H1 (cell line): ENCODE data around the gene EPS8. TPM values are rescaled to one million over a fixed set of nuclear protein-coding genes. Genes with fewer than 3 reads are reported as not detected.

Source experiments
- CTCF ChIA-PET: fragments of 300-600 bp; sonication (Branson Sonifier 250); formaldehyde crosslinking; loops from one replicate; lab custom pipeline; 2021; ENCODE audit not compliant: partially characterized antibody; lab: Charles Lee
- POLR2A ChIA-PET: fragments of 300-600 bp; sonication (Branson Sonifier 250); formaldehyde crosslinking; loops from one replicate; lab custom pipeline; 2021; ENCODE audit warnings: inconsistent platforms; ENCODE audit not compliant: partially characterized antibody; lab: Charles Lee
- DNase-seq, 2 experiments: peaks; one replicate each; pipeline versions ENCODE4 v3.0.0 to v3.0.0-alpha.2; 2010 to 2022; ENCODE audit warnings: low spot score in 2 of 2, low read depth in 1 of 2, mixed read lengths in 1 of 2
- FAIRE-seq: peaks from 2 replicates; lab custom pipeline; 2011; peaks lifted over from hg19 to GRCh38; lab: Jason Lieb, UNC
- H2AFZ ChIP-seq: 2 replicates; pipeline ENCODE4 v1.8.1; 2012; ENCODE audit warnings: low read length, inconsistent platforms
- H2AK5ac ChIP-seq: 2 replicates; pipeline ENCODE4 v1.6.1; 2013; ENCODE audit warnings: low read depth, low read length
- H2BK120ac ChIP-seq: replicated peaks from 2 replicates; pipeline ENCODE3; 2013; ENCODE audit warnings: low read depth, low read length, inconsistent platforms
- H2BK12ac ChIP-seq: 2 replicates; pipeline ENCODE4 v1.6.1; 2013; ENCODE audit warnings: low read depth, low read length
- H2BK15ac ChIP-seq: 2 replicates; pipeline ENCODE4 v1.6.1; 2013; ENCODE audit warnings: low read length
- H2BK20ac ChIP-seq: 2 replicates; pipeline ENCODE4 v1.6.1; 2013; ENCODE audit warnings: low read length
- H2BK5ac ChIP-seq: 2 replicates; pipeline ENCODE4 v1.6.1; 2013; ENCODE audit warnings: low read depth, low read length
- H3K14ac ChIP-seq: 2 replicates; pipeline ENCODE4 v1.6.1; 2013; ENCODE audit warnings: inconsistent platforms; ENCODE audit not compliant: insufficient read length
- H3K18ac ChIP-seq: 2 replicates; pipeline ENCODE4 v1.6.1; 2013; ENCODE audit warnings: low read length; ENCODE audit errors: extremely low read depth
- H3K23ac ChIP-seq: 2 replicates; pipeline ENCODE4 v1.6.1; 2013; ENCODE audit warnings: inconsistent platforms; ENCODE audit not compliant: insufficient read length
- H3K23me2 ChIP-seq: 2 replicates; pipeline ENCODE4 v1.6.1; 2013; ENCODE audit warnings: low read depth, low read length
- H3K27ac ChIP-seq: 2 replicates; pipeline ENCODE4 v1.6.1; 2011; ENCODE audit warnings: low read depth, low read length, inconsistent platforms
- H3K27me3 ChIP-seq, 4 experiments: replicated peaks in 1 of 4; 1 replicate in 1 of 4; 2 replicates in 3 of 4; pipeline versions ENCODE4 v1.6.1 to v1.8.1; 2011 to 2013; ENCODE audit warnings: low read length in 3 of 4, mild to moderate bottlenecking in 3 of 4, inconsistent platforms in 2 of 4, mixed read lengths in 2 of 4, moderate library complexity in 1 of 4; ENCODE audit not compliant: control insufficient read depth in 3 of 4, insufficient read depth in 3 of 4; ENCODE audit errors: extremely low read depth in 1 of 4
- H3K36me3 ChIP-seq, 4 experiments: 2 replicates each; pipeline versions ENCODE4 v1.6.1 to v1.8.1; 2011 to 2013; ENCODE audit warnings: mild to moderate bottlenecking in 4 of 4, low read length in 3 of 4, moderate library complexity in 2 of 4, control low read depth in 1 of 4, inconsistent platforms in 1 of 4; ENCODE audit not compliant: insufficient read depth in 4 of 4, control insufficient read depth in 2 of 4
- H3K4ac ChIP-seq: replicated peaks from 2 replicates; pipeline ENCODE3; 2013; ENCODE audit warnings: low read length, low read depth, mixed read lengths, inconsistent platforms; ENCODE audit not compliant: insufficient read length
- H3K4me1 ChIP-seq, 4 experiments: replicated peaks in 1 of 4; 1 replicate in 1 of 4; 2 replicates in 3 of 4; pipeline versions ENCODE4 v1.6.1 to v1.8.1; 2011 to 2013; ENCODE audit warnings: low read length in 3 of 4, inconsistent platforms in 2 of 4, mixed read lengths in 1 of 4; ENCODE audit not compliant: insufficient read depth in 4 of 4, control insufficient read depth in 3 of 4
- H3K4me2 ChIP-seq, 2 experiments: 2 replicates each; pipeline versions ENCODE4 v1.6.1 to v1.8.1; 2011 to 2013; ENCODE audit warnings: low read depth in 2 of 2, low read length in 2 of 2, control low read depth in 1 of 2, inconsistent platforms in 1 of 2, mild to moderate bottlenecking in 1 of 2; ENCODE audit not compliant: insufficient read depth in 1 of 2
- H3K4me3 ChIP-seq, 4 experiments: fragments of 200-600, 300-600 bp in 1 of 4; sonication (generic), shearing (Covaris generic), sonication (Bioruptor Twin) in 1 of 4; 2 replicates each; pipeline versions ENCODE4 v1.5.1 to v1.8.1; 2011 to 2016; ENCODE audit warnings: low read length in 4 of 4, low read depth in 3 of 4, control low read depth in 2 of 4, inconsistent platforms in 2 of 4, mild to moderate bottlenecking in 2 of 4, mixed read lengths in 1 of 4, moderate library complexity in 1 of 4; ENCODE audit not compliant: insufficient read depth in 2 of 4; ENCODE audit errors: extremely low read depth in 1 of 4
- H3K56ac ChIP-seq: replicated peaks from 2 replicates; pipeline ENCODE3; 2013; ENCODE audit warnings: low read depth, mild to moderate bottlenecking, mixed read lengths, low read length, inconsistent platforms; ENCODE audit not compliant: insufficient read length
- H3K79me1 ChIP-seq: 2 replicates; pipeline ENCODE4 v1.6.1; 2013; ENCODE audit warnings: low read depth, low read length, control low read depth
- H3K79me2 ChIP-seq, 2 experiments: 2 replicates each; pipeline versions ENCODE4 v1.6.1 to v1.8.1; 2012 to 2013; ENCODE audit warnings: low read length in 2 of 2, mild to moderate bottlenecking in 2 of 2, inconsistent platforms in 1 of 2; ENCODE audit not compliant: insufficient read depth in 2 of 2, control insufficient read depth in 1 of 2
- H3K9ac ChIP-seq, 4 experiments: replicated peaks in 1 of 4; 1 replicate in 1 of 4; 2 replicates in 3 of 4; pipeline versions ENCODE4 v1.6.1 to v1.8.1; 2011 to 2013; ENCODE audit warnings: low read depth in 3 of 4, low read length in 3 of 4, control low read depth in 2 of 4, mild to moderate bottlenecking in 2 of 4, moderate library complexity in 2 of 4, inconsistent platforms in 1 of 4; ENCODE audit errors: extremely low read depth in 1 of 4
- H3K9me3 ChIP-seq, 2 experiments: 2 replicates each; pipeline versions ENCODE4 v1.6.1 to v1.8.1; 2012 to 2013; ENCODE audit warnings: mild to moderate bottlenecking in 2 of 2, moderate library complexity in 2 of 2, control low read depth in 1 of 2, inconsistent platforms in 1 of 2, low read depth in 1 of 2, low read length in 1 of 2, mixed read lengths in 1 of 2; ENCODE audit not compliant: insufficient read depth in 2 of 2
- H4K20me1 ChIP-seq, 2 experiments: replicated peaks in 1 of 2; 2 replicates each; pipeline versions ENCODE3 to v1.8.1; 2011 to 2013; ENCODE audit warnings: inconsistent platforms in 2 of 2, low read length in 2 of 2, mild to moderate bottlenecking in 1 of 2; ENCODE audit not compliant: insufficient read depth in 2 of 2, control insufficient read depth in 1 of 2
- H4K5ac ChIP-seq: 2 replicates; pipeline ENCODE4 v1.6.1; 2013; ENCODE audit warnings: low read length, low read depth, mixed read lengths, inconsistent platforms; ENCODE audit not compliant: insufficient read length
- H4K8ac ChIP-seq: 2 replicates; pipeline ENCODE4 v1.8.0; 2013; ENCODE audit warnings: mild to moderate bottlenecking, moderate library complexity, low read length, inconsistent platforms; ENCODE audit not compliant: insufficient read depth; ENCODE audit errors: extremely low read depth
- H4K91ac ChIP-seq: replicated peaks from 2 replicates; pipeline ENCODE3; 2013; ENCODE audit warnings: low read length, mixed read lengths, inconsistent platforms; ENCODE audit not compliant: insufficient read length
- ASH2L ChIP-seq: fragments of 200-600, 300-600 bp; sonication (generic); IDR thresholded peaks from one replicate; pipeline ENCODE4 v1.7.1; 2017; ENCODE audit warnings: low read length
- BRCA1 ChIP-seq: IDR thresholded peaks from 2 replicates; pipeline ENCODE4 v1.6.1; 2012; ENCODE audit warnings: low read depth, low read length, improper control_type of control experiment
- CTBP2 ChIP-seq: IDR thresholded peaks from 2 replicates; pipeline ENCODE4 v1.7.0; 2011; ENCODE audit warnings: borderline replicate concordance, mild to moderate bottlenecking, moderate library complexity, mixed read lengths, low read length; ENCODE audit not compliant: insufficient read depth, insufficient read length
- E2F6 ChIP-seq: IDR thresholded peaks from 2 replicates; pipeline ENCODE4 v1.6.1; 2012; ENCODE audit warnings: inconsistent platforms
- EP300 ChIP-seq, 2 experiments: IDR thresholded peaks; 1 replicate in 1 of 2; 2 replicates in 1 of 2; pipeline ENCODE4 v1.6.1; 2011 to 2012; ENCODE audit warnings: low read depth in 2 of 2, low read length in 2 of 2, mild to moderate bottlenecking in 2 of 2, borderline replicate concordance in 1 of 2, inconsistent platforms in 1 of 2, moderate library complexity in 1 of 2
- FOSL1 ChIP-seq: IDR thresholded peaks from 2 replicates; pipeline ENCODE4 v1.6.1; 2011; ENCODE audit warnings: mild to moderate bottlenecking, low read depth, low read length, moderate library complexity; ENCODE audit not compliant: insufficient read depth
- HDAC2 ChIP-seq, 2 experiments: fragments of 300-600 bp in 1 of 2; sonication (generic) in 1 of 2; IDR thresholded peaks; 2 replicates each; pipeline ENCODE4 v1.6.1; 2011 to 2012; ENCODE audit warnings: low read depth in 2 of 2, low read length in 2 of 2, mild to moderate bottlenecking in 2 of 2, moderate library complexity in 2 of 2, borderline replicate concordance in 1 of 2, inconsistent platforms in 1 of 2
- PHF8 ChIP-seq: fragments of 200-600 bp; sonication (generic); conservative IDR thresholded peaks from 2 replicates; pipeline ENCODE4 v1.7.1; 2012; ENCODE audit warnings: low read depth, mild to moderate bottlenecking, inconsistent platforms, low read length, moderate library complexity
- RNF2 ChIP-seq: fragments of 200-900, 300-1000 bp; sonication (generic); IDR thresholded peaks from 2 replicates; pipeline ENCODE4 v1.7.1; 2016; ENCODE audit warnings: borderline replicate concordance, low read depth, mild to moderate bottlenecking, antibody characterized with exemption, low read length; ENCODE audit not compliant: poor library complexity, severe bottlenecking; ENCODE audit errors: missing control alignments
- SIX5 ChIP-seq: IDR thresholded peaks from 2 replicates; pipeline ENCODE4 v1.6.1; 2011; ENCODE audit warnings: mild to moderate bottlenecking, low read depth, low read length
- TAF1 ChIP-seq: IDR thresholded peaks from 2 replicates; pipeline ENCODE4 v1.6.1; 2011; ENCODE audit warnings: mild to moderate bottlenecking, low read depth, low read length
- TAF7 ChIP-seq: optimal IDR thresholded peaks from 2 replicates; pipeline ENCODE3; 2011; ENCODE audit warnings: low read depth, mild to moderate bottlenecking, inconsistent platforms, low read length, moderate library complexity, borderline replicate concordance
- TCF12 ChIP-seq: IDR thresholded peaks from 2 replicates; pipeline ENCODE4 v1.6.1; 2011; ENCODE audit warnings: low read depth, mild to moderate bottlenecking, low read length
- WGBS, 2 experiments: shearing (Covaris generic) in 1 of 2; methylation state at CpG; one replicate each; pipeline versions ENCODE4 v1.1.6 to v1.1.7; 2013 to 2015; ENCODE audit warnings: low lambda C conversion rate in 2 of 2, mixed read lengths in 2 of 2, inconsistent platforms in 1 of 2, low coverage in 1 of 2, missing lambda C conversion rate in 1 of 2; ENCODE audit not compliant: insufficient replicate concordance in 2 of 2, insufficient coverage in 1 of 2, insufficient read length in 1 of 2; ENCODE audit errors: extremely low coverage in 1 of 2, missing lambda C conversion rate in 1 of 2; 5-methylcytosine and 5-hydroxymethylcytosine counted together
- polyA plus RNA-seq, 7 experiments: library from polyadenylated mRNA; depleted of rRNA in 3 of 7; stranded (reverse) in 5 of 7; unstranded in 2 of 7; fragments of >200 nt in 5 of 7; fragments of 200-250 nt in 2 of 7; gene quantifications; 1 replicate in 5 of 7; 2 replicates in 1 of 7; 4 replicates in 1 of 7; pipeline versions ENCODE4 v1.2.1 to v1.2.3, GENCODE V29; 2011 to 2013; ENCODE audit warnings: missing spikeins in 2 of 7, mixed read lengths in 2 of 7
- total RNA-seq: library from RNA; stranded (reverse); fragmentation: NEBNext Ultra II Directional; extraction: Animal tissue kit (Norgen Biotek cat#: 25700); gene quantifications from 2 replicates; pipeline ENCODE4 v1.2.1, GENCODE V29; 2021

Gene EPS8
- total and polyA plus RNA-seq, 2 of the 8 experiments (the other 6 are each of a cell fraction or from before 2014, with no cell fraction given), result 3.0 to 4.6 TPM

GRCh38 chr12:15830538-15830937 lies 41.4 kb upstream of the EPS8 start:
- Histone ChIP-seq H3K27ac (no peak overlapping the region), H2BK20ac (no peak overlapping the region), H4K20me1 (no peaks in the 10 kb centered on the region), H2BK15ac (no peak overlapping the region), H3K9me3 (no peaks in the 10 kb centered on the region), H3K14ac (no peak overlapping the region), H2BK120ac (no peak overlapping the region), H3K79me2 (no peaks in the 10 kb centered on the region), H4K8ac (no peak overlapping the region), H2AFZ (no peak overlapping the region), H3K23ac (no peak overlapping the region), H2AK5ac (no peak overlapping the region), H3K23me2 (no peaks in the 10 kb centered on the region; the same call in 1 of the 2 replicates), H3K4ac (no peak overlapping the region), H3K79me1 (no peaks in the 10 kb centered on the region), H3K9ac (no peak overlapping the region), H3K27me3 (no peaks in the 10 kb centered on the region), H4K91ac (no peak overlapping the region), H4K5ac (no peak overlapping the region), H3K36me3 (no peaks in the 10 kb centered on the region), H3K56ac (no peak overlapping the region), H3K4me1 (no peaks in the 10 kb centered on the region), H3K18ac (no peak overlapping the region), H3K4me3 (no peak overlapping the region), H2BK12ac (no peak overlapping the region), H2BK5ac (no peak overlapping the region), H3K4me2 (no peak overlapping the region)
- WGBS, 2 experiments, result 92% methylated on average over 3 of the region's 3 CpGs; no CpG with 5 or more reads in 1 of the 2 experiments
- CTCF ChIA-PET, result interaction anchor here (0.5 to 1.6 kb wide), 5 partner anchors 13 to 298 kb away, joined by 3 to 4 read pairs (median 3); no protein-coding TSS in a partner anchor
- FAIRE-seq, result no peak
- no peak for DNase-seq
- POLR2A ChIA-PET, result no interaction called here
- no peak for TF ChIP-seq TCF12
- TF ChIP-seq PHF8, result no peak
- TF ChIP-seq SIX5, result no peak
- TF ChIP-seq E2F6, result no peak
- no peak for TF ChIP-seq ASH2L
- no peak for TF ChIP-seq TAF1
- no peak for TF ChIP-seq EP300 (IDR thresholded peaks at IDR 0.05; ENCODE audit: borderline replicate concordance in 1 of 2, low read depth in 2 of 2, low read length in 2 of 2)
- no peak for TF ChIP-seq BRCA1
- TF ChIP-seq FOSL1, result no peak
- no peak for TF ChIP-seq RNF2
- no peak for TF ChIP-seq TAF7
- TF ChIP-seq HDAC2 (IDR thresholded peaks at IDR 0.05; ENCODE audit: borderline replicate concordance in 1 of 2, low read depth in 2 of 2, low read length in 2 of 2), result no peak
- TF ChIP-seq CTBP2, result no peak
